CMK (cell line): ENCODE data around the gene C5orf52.
"Not testable (repeated sequence)": the region's sequence is repeated elsewhere in the genome, so short reads cannot be mapped to it uniquely, and the experiment has no call there.

Source experiments
- DNase-seq: peaks from one replicate; pipeline ENCODE4 v3.0.0-alpha.2; 2010; ENCODE audit warnings: low read depth

Gene C5orf52

GRCh38 chr5:157679801-157680200 lies 8.5 kb downstream of the C5orf52 start:
- DNase-seq: no peak

GRCh38 chr5:157680239-157680638 lies 8.9 kb downstream of the C5orf52 start:
- DNase-seq: no peak

- DNase-seq: no peak
Observed at GRCh38 chr5:157681048-157681447, 9.7 kb downstream of the C5orf52 start.

- no peak for DNase-seq
Observed at GRCh38 chr5:157682257-157682656, 10.9 kb downstream of the C5orf52 start.

GRCh38 chr5:157686276-157687197 lies 15.2 kb downstream of the C5orf52 start:
- DNase-seq: not testable (repeated sequence)

- no peak for DNase-seq
Observed at GRCh38 chr5:157687198-157687554, 15.8 kb downstream of the C5orf52 start.

GRCh38 chr5:157689942-157690689 lies 18.8 kb downstream of the C5orf52 start:
- no peak for DNase-seq

GRCh38 chr5:157690690-157691433 lies 19.5 kb downstream of the C5orf52 start:
- no peak for DNase-seq

GRCh38 chr5:157693816-157694215 lies 22.5 kb downstream of the C5orf52 start:
- not testable (repeated sequence) for DNase-seq

GRCh38 chr5:157696154-157696553 lies 24.8 kb downstream of the C5orf52 start:
- not testable (repeated sequence) for DNase-seq

- not testable (repeated sequence) for DNase-seq
Observed at GRCh38 chr5:157698674-157699073, 27.3 kb downstream of the C5orf52 start.

GRCh38 chr5:157703736-157704135 lies 32.4 kb downstream of the C5orf52 start:
- DNase-seq: no peak

- DNase-seq: no peak
Observed at GRCh38 chr5:157708866-157709265, 37.5 kb downstream of the C5orf52 start.

- DNase-seq: no peak
Observed at GRCh38 chr5:157709346-157709745, 38.0 kb downstream of the C5orf52 start.

GRCh38 chr5:157710431-157710830 lies 39.1 kb downstream of the C5orf52 start:
- no peak for DNase-seq

- no peak for DNase-seq
Observed at GRCh38 chr5:157710882-157711281, 39.5 kb downstream of the C5orf52 start.

- DNase-seq: no peak
Observed at GRCh38 chr5:157713830-157714595, 42.7 kb downstream of the C5orf52 start.

- no peak for DNase-seq
Observed at GRCh38 chr5:157714596-157714864, 43.2 kb downstream of the C5orf52 start.

GRCh38 chr5:157718519-157718918 lies 47.2 kb downstream of the C5orf52 start:
- DNase-seq: no peak

GRCh38 chr5:157719245-157719644 lies 47.9 kb downstream of the C5orf52 start:
- no peak for DNase-seq

- no peak for DNase-seq
Observed at GRCh38 chr5:157721159-157721558, 49.8 kb downstream of the C5orf52 start.

GRCh38 chr5:157722895-157723294 lies 51.6 kb downstream of the C5orf52 start:
- DNase-seq: not testable (repeated sequence)
